K562 (cell line): ENCODE data around the gene UBLCP1. TPM values are rescaled to one million over a fixed set of nuclear protein-coding genes. Genes with fewer than 3 reads are reported as not detected.

Experiments
- ATAC-seq: fragments of 200-7000 bp; cut with Tn5 transposase; 3 replicates; pipeline ENCODE4 v1.9.1; 2020; ENCODE audit warnings: moderate library complexity
- BruUV-seq: library from RNA; stranded (reverse); fragments of 400-500 nt; replicated peaks from 2 replicates; lab custom pipeline; 2021; lab: Mats Ljungman, UMichigan
- CTCF ChIA-PET: fragments of 300-600 bp; formaldehyde crosslinking; extraction: SDS; loops from one replicate; lab custom pipeline; 2021; ENCODE audit warnings: low intra/inter-chr PET ratio; lab: Yijun Ruan, JAX
- POLR2A ChIA-PET: fragments of 300-600, 350-650 bp; sonication (Branson Sonifier 250); formaldehyde crosslinking; extraction: SDS; loops from one replicate; lab custom pipeline; 2021; ENCODE audit warnings: antibody characterized with exemption, inconsistent platforms; lab: Yijun Ruan, JAX
- DNase-seq, 4 experiments: peaks; one replicate each; pipeline versions ENCODE4 v3.0.0 to v3.0.0-alpha.2; 2011 to 2018; ENCODE audit warnings: low spot score in 3 of 4, mixed read lengths in 3 of 4; ENCODE audit errors: extremely low read depth in 1 of 4
- FAIRE-seq: peaks from 2 replicates; lab custom pipeline; 2011; peaks lifted over from hg19 to GRCh38; lab: Jason Lieb, UNC
- H2AFZ ChIP-seq: 2 replicates; pipeline ENCODE4 v1.6.0; 2011; ENCODE audit warnings: low read depth, low read length, control low read depth, inconsistent platforms
- H3K27ac ChIP-seq: fragments of 200-600 bp; 3 replicates; pipeline ENCODE4 v1.8.0; 2011; ENCODE audit warnings: low read depth, mild to moderate bottlenecking, control low read depth, inconsistent platforms, low read length, moderate library complexity, mixed read lengths; ENCODE audit errors: extremely low read depth
- H3K27me3 ChIP-seq, 2 experiments: fragments of 300-600 bp in 1 of 2; 2 replicates in 1 of 2; 3 replicates in 1 of 2; pipeline versions ENCODE4 v1.6.0 to v1.8.0; 2011; ENCODE audit warnings: inconsistent platforms in 2 of 2, low read length in 2 of 2, mild to moderate bottlenecking in 1 of 2, mixed read lengths in 1 of 2, moderate library complexity in 1 of 2; ENCODE audit not compliant: control insufficient read depth in 2 of 2, insufficient read depth in 2 of 2
- H3K36me3 ChIP-seq: fragments of 300-600 bp; 3 replicates; pipeline ENCODE4 v1.8.0; 2011; ENCODE audit warnings: mild to moderate bottlenecking, low read length, inconsistent platforms; ENCODE audit not compliant: control insufficient read depth, insufficient read depth
- H3K4me1 ChIP-seq, 2 experiments: fragments of 200-600 bp in 1 of 2; replicated peaks in 1 of 2; 2 replicates in 1 of 2; 3 replicates in 1 of 2; pipeline versions ENCODE4 v1.5.1 to v1.8.0; 2011; ENCODE audit warnings: inconsistent platforms in 2 of 2, low read length in 2 of 2, mild to moderate bottlenecking in 1 of 2, mixed read lengths in 1 of 2, moderate library complexity in 1 of 2; ENCODE audit not compliant: control insufficient read depth in 2 of 2, insufficient read depth in 2 of 2
- H3K4me2 ChIP-seq: 2 replicates; pipeline ENCODE4 v1.6.1; 2011; ENCODE audit warnings: low read length, control low read depth, inconsistent platforms, mixed read lengths; ENCODE audit not compliant: insufficient read depth
- H3K4me3 ChIP-seq: fragments of 200-600 bp; sonication (generic), shearing (Covaris generic); 2 replicates; pipeline ENCODE4 v1.5.1; 2016; ENCODE audit warnings: control low read depth, inconsistent platforms
- H3K79me2 ChIP-seq: fragments of 200-600 bp; 3 replicates; pipeline ENCODE4 v1.8.0; 2011; ENCODE audit warnings: low read length, inconsistent platforms; ENCODE audit not compliant: control insufficient read depth, insufficient read depth
- H3K9ac ChIP-seq, 2 experiments: 2 replicates each; pipeline versions ENCODE4 v1.6.0 to v1.6.1; 2011; ENCODE audit warnings: low read depth in 2 of 2, low read length in 2 of 2, control low read depth in 1 of 2, inconsistent platforms in 1 of 2, mild to moderate bottlenecking in 1 of 2, mixed read lengths in 1 of 2; ENCODE audit not compliant: insufficient read depth in 1 of 2
- H3K9me1 ChIP-seq: one replicate; pipeline ENCODE4 v1.6.0; 2011; ENCODE audit warnings: inconsistent platforms, mild to moderate bottlenecking, low read length, moderate library complexity; ENCODE audit not compliant: control insufficient read depth, insufficient read depth
- H3K9me3 ChIP-seq: replicated peaks from 2 replicates; pipeline ENCODE4 v1.5.1; 2011; ENCODE audit warnings: low read depth, low read length, inconsistent platforms; ENCODE audit not compliant: control insufficient read depth, insufficient read depth
- H4K20me1 ChIP-seq: replicated peaks from 2 replicates; pipeline ENCODE4 v1.6.1; 2011; ENCODE audit warnings: low read length, inconsistent platforms, mixed read lengths; ENCODE audit not compliant: control insufficient read depth, insufficient read depth
- PBX2 ChIP-seq, 2 experiments: IDR thresholded peaks in 1 of 2; conservative IDR thresholded peaks in 1 of 2; 2 replicates each; pipeline ENCODE4 v1.6.1; 2016; ENCODE audit warnings: low read depth in 2 of 2, mild to moderate bottlenecking in 1 of 2, missing compliant biosample characterization in 1 of 2, missing genetic modification characterization in 1 of 2, moderate library complexity in 1 of 2
- SMARCE1 ChIP-seq: fragments of 450-650 bp; IDR thresholded peaks from 2 replicates; pipeline ENCODE4 v1.7.1; 2016; ENCODE audit warnings: mild to moderate bottlenecking
- TARDBP ChIP-seq: fragments of 450-650 bp; IDR thresholded peaks from 2 replicates; pipeline ENCODE4 v1.6.1; 2016
- XRCC4 ChIP-seq: IDR thresholded peaks from one replicate; pipeline ENCODE4 v1.6.1; 2011; ENCODE audit not compliant: insufficient read depth, insufficient read length; ENCODE audit errors: extremely low read depth
- ZBTB7A ChIP-seq: IDR thresholded peaks from 2 replicates; pipeline ENCODE4 v1.6.1; 2011; ENCODE audit warnings: low read depth, mild to moderate bottlenecking, low read length, moderate library complexity, borderline replicate concordance; ENCODE audit not compliant: control insufficient read depth
- ZNF316 ChIP-seq: fragments of 450-650 bp; IDR thresholded peaks from 2 replicates; pipeline ENCODE4 v1.6.1; 2016
- in situ Hi-C: fragments of 300-500 bp; cut with MboI; formaldehyde crosslinking; loops from 4 replicates; pipeline ENCODE4 v1.15.0; 2018; ENCODE audit warnings: inconsistent platforms, mixed read lengths
- intact Hi-C: fragments of 100-400 bp; cut with micrococcal nuclease; formaldehyde crosslinking; loops from 2 replicates; pipeline ENCODE4 v1.14.2; 2022
- polyA plus RNA-seq, 8 experiments: library from polyadenylated mRNA; depleted of rRNA in 4 of 8; stranded (reverse) in 5 of 8; unstranded in 3 of 8; fragments of >200 nt; fragmentation: Nextera tagmentation in 2 of 8; fragmentation: Illumina TruSeq in 1 of 8; extraction: Ambion mirVana in 2 of 8; extraction: Trizol in 1 of 8; gene quantifications; 2 replicates each; pipeline versions ENCODE4 v1.2.1 to v1.2.3, GENCODE V29; 2011 to 2014; ENCODE audit warnings: inconsistent platforms in 1 of 8, missing spikeins in 1 of 8
- total RNA-seq, 7 experiments: library from RNA; depleted of rRNA in 6 of 7; stranded (reverse); fragments of >200 nt in 6 of 7; fragmentation: Illumina TruSeq in 2 of 7; extraction: Trizol in 2 of 7; gene quantifications; 2 replicates each; pipeline versions ENCODE4 v1.2.1 to v1.2.3, GENCODE V29; 2011 to 2021; ENCODE audit warnings: low replicate concordance in 1 of 7

Gene UBLCP1
- total and polyA plus RNA-seq, 9 of the 15 experiments (the other 6 are each of a cell fraction or from before 2014, with no cell fraction given): 18.8 to 39.8 (median 30.2) TPM

- DNase-seq: no peak
- no peak for ATAC-seq
- Histone ChIP-seq H3K4me1 (no peaks in the 10 kb centered on the region), H3K4me2 (no peak overlapping the region), H3K9me1 (no peaks in the 10 kb centered on the region), H3K27ac (no peak overlapping the region), H3K27me3 (no peaks in the 10 kb centered on the region), H3K9me3 (no peaks in the 10 kb centered on the region), H3K9ac (no peak overlapping the region), H3K79me2 (no peaks in the 10 kb centered on the region), H3K4me3 (no peak overlapping the region), H3K36me3 (peaks cover 74% of the 10 kb centered on the region), H2AFZ (no peak overlapping the region), H4K20me1 (no peaks in the 10 kb centered on the region)
- POLR2A ChIA-PET: interaction anchor here (0.7 to 1.1 kb wide), 2 partner anchors 10 to 66 kb away, joined by 4 to 5 read pairs; no protein-coding TSS in a partner anchor
- in situ Hi-C loops: no loop called here
- no peak for FAIRE-seq
- intact Hi-C loops: no loop called here
- TF ChIP-seq ZNF316 (peak; percentile 33; the same call in 1 of the 2 replicates), TARDBP (no peak), XRCC4 (no peak)
- CTCF ChIA-PET: no interaction called here
- BruUV-seq: no TSS peak
These were observed 10.8 kb downstream of the UBLCP1 start for GRCh38 chr5:159273923-159274322.

DNA sequence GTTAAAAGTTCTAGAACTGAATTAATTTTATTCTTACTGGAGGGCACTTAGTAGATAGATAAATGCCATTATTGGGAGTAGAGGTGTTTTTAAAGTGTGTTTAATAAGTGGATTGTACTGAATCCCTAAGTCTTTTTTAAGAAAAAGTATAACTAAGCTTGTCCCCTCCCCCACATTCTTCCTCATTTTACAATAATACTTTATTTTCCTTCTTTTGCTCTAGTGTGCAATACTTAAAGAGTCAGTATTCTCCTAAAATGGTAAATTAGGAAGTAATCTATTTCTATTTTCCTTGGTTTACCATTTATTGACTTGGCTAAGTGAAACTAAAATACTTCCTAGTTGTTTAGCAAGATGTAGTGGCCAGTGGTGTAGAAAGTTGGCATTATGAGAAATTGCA, 11.6 kb downstream of the UBLCP1 start:
- no peaks in the 10 kb centered on the region for H3K9me1 ChIP-seq
- no peak overlapping the region for H3K4me2 ChIP-seq
- H2AFZ ChIP-seq: no peak overlapping the region
- no peak for FAIRE-seq
- H3K27me3 ChIP-seq: no peaks in the 10 kb centered on the region
- CTCF ChIA-PET: no interaction called here
- TF ChIP-seq ZBTB7A: no peak
- no peak for TF ChIP-seq SMARCE1
- no peak for TF ChIP-seq PBX2 (CRISPR knock-in tag; IDR thresholded peaks at IDR 0.05; ENCODE audit: low read depth)
- TF ChIP-seq PBX2 (tag; conservative IDR thresholded peaks at IDR 0.05; ENCODE audit: low read depth): no peak
- no peak overlapping the region for H3K4me3 ChIP-seq
- in situ Hi-C loops: no loop called here
- no peaks in the 10 kb centered on the region for H3K79me2 ChIP-seq
- H3K9me3 ChIP-seq: no peaks in the 10 kb centered on the region
- no peak for ATAC-seq
- no TSS peak for BruUV-seq
- intact Hi-C loops: no loop called here
- H3K9ac ChIP-seq: no peak overlapping the region
- POLR2A ChIA-PET: no interaction called here
- H3K4me1 ChIP-seq: no peaks in the 10 kb centered on the region
- no peak for DNase-seq
- peaks cover 74% of the 10 kb centered on the region for H3K36me3 ChIP-seq
- no peaks in the 10 kb centered on the region for H4K20me1 ChIP-seq
- H3K27ac ChIP-seq: no peak overlapping the region
